Measurements from ENCODE around the gene CSH1.

Gene CSH1

DNA sequence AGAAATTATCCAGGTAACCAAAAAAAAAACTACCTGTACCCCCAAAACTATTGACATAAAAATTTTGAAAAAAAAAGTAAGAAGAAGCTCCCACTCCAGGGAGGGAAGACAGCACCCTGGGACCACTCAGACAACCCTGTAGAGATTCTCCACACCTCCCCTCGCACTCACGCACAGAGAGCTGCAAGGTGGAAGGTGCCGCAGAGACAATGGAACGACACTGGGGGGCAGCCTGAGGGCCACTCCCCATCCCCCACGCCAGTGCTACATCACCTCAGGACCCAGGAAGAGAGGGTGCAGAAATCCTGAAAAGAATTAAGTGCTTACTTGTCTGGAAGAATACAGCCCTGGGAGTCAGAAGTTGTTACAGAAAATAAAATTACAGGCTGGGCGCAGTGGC is 40.9 kb upstream of the CSH1 start:
- no peak overlapping the region for H2AK5ac ChIP-seq (ENCODE audit: low read length, severe bottlenecking)
- H3K14ac ChIP-seq (ENCODE audit: low read length in 2 of 2) = no peak overlapping the region
- no peak overlapping the region for H2BK5ac ChIP-seq (ENCODE audit: low read depth, low read length, poor library complexity, severe bottlenecking)
- DNase-seq = no peak
- H3K9me3 ChIP-seq (ENCODE audit: control insufficient read depth, low read length) = no peaks in the 10 kb centered on the region
- H3K79me1 ChIP-seq (replicated peaks; ENCODE audit: low read length, poor library complexity, severe bottlenecking) = no peaks in the 10 kb centered on the region
- no peak overlapping the region for H4K91ac ChIP-seq (ENCODE audit: low read length)
- WGBS = 90% methylated on average over 3 of the region's 6 CpGs
- no peak overlapping the region for H4K8ac ChIP-seq (ENCODE audit: low read length)
- no peak overlapping the region for H3K23ac ChIP-seq (ENCODE audit: low read length in 2 of 2)
- H2BK15ac ChIP-seq (ENCODE audit: low read depth, poor library complexity, severe bottlenecking) = no peak overlapping the region
- no peak overlapping the region for H2BK120ac ChIP-seq (ENCODE audit: low read depth, low read length)
- no peak overlapping the region for H2BK12ac ChIP-seq (ENCODE audit: low read length in 2 of 2)
- no peak overlapping the region for H3K27ac ChIP-seq (ENCODE audit: low read length, poor library complexity, severe bottlenecking)
- H3K18ac ChIP-seq (ENCODE audit: low read depth in 1 of 2, low read length in 2 of 2) = no peak overlapping the region
- H3K9ac ChIP-seq (ENCODE audit: low read length) = no peak overlapping the region
- H3K36me3 ChIP-seq (ENCODE audit: control insufficient read depth in 1 of 2, insufficient read depth in 2 of 2, low read depth in 1 of 2, low read length in 2 of 2) = no peaks in the 10 kb centered on the region
- H3K4me2 ChIP-seq (ENCODE audit: low read length, poor library complexity, severe bottlenecking) = no peak overlapping the region
- no peak overlapping the region for H3K4me3 ChIP-seq (ENCODE audit: insufficient read depth in 1 of 2, low read depth in 1 of 2, low read length in 2 of 2)
- H3K27me3 ChIP-seq (ENCODE audit: control insufficient read depth in 1 of 2, insufficient read depth in 1 of 2, low read length in 2 of 2) = peaks cover 11 to 49% of the 10 kb centered on the region in 2 experiments
- H2AFZ ChIP-seq (ENCODE audit: low read depth, low read length) = no peak overlapping the region
- H3K4me1 ChIP-seq (ENCODE audit: control insufficient read depth, insufficient read depth, low read depth, low read length) = no peaks in the 10 kb centered on the region
- H3K4ac ChIP-seq (ENCODE audit: low read depth in 1 of 2, low read length in 2 of 2) = no peak overlapping the region

- Histone ChIP-seq H4K91ac (ENCODE audit: low read length) (no peak overlapping the region), H3K4ac (ENCODE audit: low read depth in 1 of 2, low read length in 2 of 2) (no peak overlapping the region), H3K79me1 (replicated peaks; ENCODE audit: low read length, poor library complexity, severe bottlenecking) (no peaks in the 10 kb centered on the region), H3K36me3 (ENCODE audit: control insufficient read depth in 1 of 2, insufficient read depth in 2 of 2, low read depth in 1 of 2, low read length in 2 of 2) (no peaks in the 10 kb centered on the region), H2BK120ac (ENCODE audit: low read depth, low read length) (no peak overlapping the region), H2BK12ac (ENCODE audit: low read length in 2 of 2) (no peak overlapping the region), H3K4me1 (ENCODE audit: control insufficient read depth, insufficient read depth, low read depth, low read length) (no peaks in the 10 kb centered on the region), H2BK15ac (ENCODE audit: low read depth, poor library complexity, severe bottlenecking) (no peak overlapping the region), H3K4me3 (ENCODE audit: insufficient read depth in 1 of 2, low read depth in 1 of 2, low read length in 2 of 2) (no peak overlapping the region), H3K27ac (ENCODE audit: low read length, poor library complexity, severe bottlenecking) (no peak overlapping the region), H3K18ac (ENCODE audit: low read depth in 1 of 2, low read length in 2 of 2) (no peak overlapping the region), H3K23ac (ENCODE audit: low read length in 2 of 2) (no peak overlapping the region), H3K4me2 (ENCODE audit: low read length, poor library complexity, severe bottlenecking) (no peak overlapping the region), H2AFZ (ENCODE audit: low read depth, low read length) (no peak overlapping the region), H3K27me3 (ENCODE audit: control insufficient read depth in 1 of 2, insufficient read depth in 1 of 2, low read length in 2 of 2) (peaks cover 11 to 52% of the 10 kb centered on the region in 2 experiments), H3K9ac (ENCODE audit: low read length) (no peak overlapping the region), H4K8ac (ENCODE audit: low read length) (no peak overlapping the region), H2BK5ac (ENCODE audit: low read depth, low read length, poor library complexity, severe bottlenecking) (no peak overlapping the region), H3K9me3 (ENCODE audit: control insufficient read depth, low read length) (no peaks in the 10 kb centered on the region), H3K14ac (ENCODE audit: low read length in 2 of 2) (no peak overlapping the region), H2AK5ac (ENCODE audit: low read length, severe bottlenecking) (no peak overlapping the region)
- WGBS = 82% methylated on average over 21 of the region's 21 CpGs
- DNase-seq = no peak
Measured at GRCh38 chr17:63934183-63935112, 38.1 kb upstream of the CSH1 start.

GRCh38 chr17:63933598-63933997 is 37.2 kb upstream of the CSH1 start:
- Histone ChIP-seq H3K27me3 (ENCODE audit: control insufficient read depth in 1 of 2, insufficient read depth in 1 of 2, low read length in 2 of 2) (peaks cover 11 to 47% of the 10 kb centered on the region in 2 experiments), H3K4me2 (ENCODE audit: low read length, poor library complexity, severe bottlenecking) (no peak overlapping the region), H3K4me1 (ENCODE audit: control insufficient read depth, insufficient read depth, low read depth, low read length) (no peaks in the 10 kb centered on the region), H3K4me3 (ENCODE audit: insufficient read depth in 1 of 2, low read depth in 1 of 2, low read length in 2 of 2) (no peak overlapping the region), H3K9me3 (ENCODE audit: control insufficient read depth, low read length) (no peaks in the 10 kb centered on the region), H3K79me1 (replicated peaks; ENCODE audit: low read length, poor library complexity, severe bottlenecking) (no peaks in the 10 kb centered on the region), H3K14ac (ENCODE audit: low read length in 2 of 2) (no peak overlapping the region), H4K8ac (ENCODE audit: low read length) (no peak overlapping the region), H3K23ac (ENCODE audit: low read length in 2 of 2) (no peak overlapping the region), H4K91ac (ENCODE audit: low read length) (no peak overlapping the region), H2BK12ac (ENCODE audit: low read length in 2 of 2) (no peak overlapping the region), H2BK120ac (ENCODE audit: low read depth, low read length) (no peak overlapping the region), H3K27ac (ENCODE audit: low read length, poor library complexity, severe bottlenecking) (no peak overlapping the region), H2BK15ac (ENCODE audit: low read depth, poor library complexity, severe bottlenecking) (no peak overlapping the region), H2AFZ (ENCODE audit: low read depth, low read length) (no peak overlapping the region), H3K4ac (ENCODE audit: low read depth in 1 of 2, low read length in 2 of 2) (no peak overlapping the region), H3K9ac (ENCODE audit: low read length) (no peak overlapping the region), H2BK5ac (ENCODE audit: low read depth, low read length, poor library complexity, severe bottlenecking) (no peak overlapping the region), H3K36me3 (ENCODE audit: control insufficient read depth in 1 of 2, insufficient read depth in 2 of 2, low read depth in 1 of 2, low read length in 2 of 2) (no peaks in the 10 kb centered on the region), H2AK5ac (ENCODE audit: low read length, severe bottlenecking) (no peak overlapping the region), H3K18ac (ENCODE audit: low read depth in 1 of 2, low read length in 2 of 2) (no peak overlapping the region)
- DNase-seq = no peak
- WGBS = 74% methylated on average over 8 of the region's 8 CpGs

- 86% methylated on average over 4 of the region's 4 CpGs for WGBS
Measured at GRCh38 chr17:63932721-63933120, 36.3 kb upstream of the CSH1 start.

More at GRCh38 chr17:63932721-63933120, 36.3 kb upstream of the CSH1 start:
- Histone ChIP-seq H2BK5ac (ENCODE audit: low read depth, low read length, poor library complexity, severe bottlenecking) (no peak overlapping the region), H4K91ac (ENCODE audit: low read length) (no peak overlapping the region), H3K18ac (ENCODE audit: low read depth in 1 of 2, low read length in 2 of 2) (no peak overlapping the region), H3K36me3 (ENCODE audit: control insufficient read depth in 1 of 2, insufficient read depth in 2 of 2, low read depth in 1 of 2, low read length in 2 of 2) (no peaks in the 10 kb centered on the region), H2BK15ac (ENCODE audit: low read depth, poor library complexity, severe bottlenecking) (no peak overlapping the region), H3K27ac (ENCODE audit: low read length, poor library complexity, severe bottlenecking) (no peak overlapping the region), H3K23ac (ENCODE audit: low read length in 2 of 2) (no peak overlapping the region), H4K8ac (ENCODE audit: low read length) (no peak overlapping the region), H2AFZ (ENCODE audit: low read depth, low read length) (no peak overlapping the region), H2AK5ac (ENCODE audit: low read length, severe bottlenecking) (no peak overlapping the region), H3K79me1 (replicated peaks; ENCODE audit: low read length, poor library complexity, severe bottlenecking) (no peaks in the 10 kb centered on the region), H3K4ac (ENCODE audit: low read depth in 1 of 2, low read length in 2 of 2) (no peak overlapping the region), H3K4me2 (ENCODE audit: low read length, poor library complexity, severe bottlenecking) (no peak overlapping the region), H3K27me3 (ENCODE audit: control insufficient read depth in 1 of 2, insufficient read depth in 1 of 2, low read length in 2 of 2) (peaks cover 14 to 54% of the 10 kb centered on the region in 2 experiments), H3K14ac (ENCODE audit: low read length in 2 of 2) (no peak overlapping the region), H3K9me3 (ENCODE audit: control insufficient read depth, low read length) (no peaks in the 10 kb centered on the region), H2BK12ac (ENCODE audit: low read length in 2 of 2) (no peak overlapping the region), H3K4me1 (ENCODE audit: control insufficient read depth, insufficient read depth, low read depth, low read length) (no peaks in the 10 kb centered on the region), H3K4me3 (ENCODE audit: insufficient read depth in 1 of 2, low read depth in 1 of 2, low read length in 2 of 2) (no peak overlapping the region), H2BK120ac (ENCODE audit: low read depth, low read length) (no peak overlapping the region), H3K9ac (ENCODE audit: low read length) (no peak overlapping the region)
- DNase-seq = no peak
